Activated T-helper 2 cell treated with anti-CD3 and anti-CD28 coated beads, Interferon-gamma antibody, Interleukin-2, Interleukin-4, amounts not matched to agents 10 μg/mL and 5 μg/mL and 100 μg/mL, durations not matched to agents 14 hours and 24 hours and 36 hours (primary cell): Measurements from ENCODE around the gene CHD8. TPM values are rescaled to one million over a fixed set of nuclear protein-coding genes. Genes with fewer than 3 reads are reported as not detected.
"Not testable (repeated sequence)": the region's sequence is repeated elsewhere in the genome, so short reads cannot be mapped to it uniquely, and the experiment has no call there.

Experiments
- DNase-seq: peaks from one replicate; pipeline ENCODE4 v3.0.0; 2021; ENCODE audit warnings: low spot score
- H3K27ac Mint-ChIP-seq: one replicate; pipeline ENCODE4 v1.8.0; 2021; ENCODE audit warnings: mixed read lengths
- H3K27me3 Mint-ChIP-seq: one replicate; pipeline ENCODE4 v1.8.0; 2021; ENCODE audit warnings: low read depth, mixed read lengths
- H3K36me3 Mint-ChIP-seq: one replicate; pipeline ENCODE4 v1.8.0; 2021; ENCODE audit warnings: low read depth, mixed read lengths
- H3K4me1 Mint-ChIP-seq: one replicate; pipeline ENCODE4 v1.8.0; 2021; ENCODE audit warnings: low read depth, mixed read lengths
- H3K4me3 Mint-ChIP-seq: one replicate; pipeline ENCODE4 v1.8.0; 2021; ENCODE audit warnings: low read depth, mild to moderate bottlenecking, moderate library complexity, mixed read lengths
- H3K9me3 Mint-ChIP-seq: one replicate; pipeline ENCODE4 v1.8.0; 2021; ENCODE audit warnings: mixed read lengths
- intact Hi-C: fragments of 100-400 bp; cut with micrococcal nuclease; formaldehyde crosslinking; loops from one replicate; pipeline ENCODE4 v1.15.1; 2023
- total RNA-seq: library from RNA; stranded (reverse); gene quantifications from 2 replicates; pipeline ENCODE4 v1.2.3, GENCODE V29; 2022

Gene CHD8
- total RNA-seq, 1 donor from 2014 or later: 120 TPM

GRCh38 chr14:21382886-21383847 is 72.8 kb downstream of the CHD8 start:
- peak; percentile 49 for DNase-seq
- Mint-ChIP-seq H3K27ac (peak overlapping the region; percentile 98), H3K9me3 (no peaks in the 10 kb centered on the region), H3K4me3 (peak overlapping the region; percentile 96), H3K36me3 (peaks cover 51% of the 10 kb centered on the region), H3K4me1 (peaks cover 29% of the 10 kb centered on the region), H3K27me3 (no peaks in the 10 kb centered on the region)
- intact Hi-C loops: loop anchor here (1.0 kb wide), 1 partner anchor 119 kb away; no protein-coding TSS in a partner anchor

- Mint-ChIP-seq H3K4me1 (peaks cover 29% of the 10 kb centered on the region), H3K9me3 (no peaks in the 10 kb centered on the region), H3K36me3 (peaks cover 52% of the 10 kb centered on the region), H3K27ac (peak overlapping the region; percentile 85), H3K27me3 (no peaks in the 10 kb centered on the region), H3K4me3 (peak overlapping the region; percentile 96)
- intact Hi-C loops: no loop called here
- DNase-seq: no peak
Observed at GRCh38 chr14:21382095-21382494, 73.8 kb downstream of the CHD8 start.

- no peak for DNase-seq
- intact Hi-C loops: no loop called here
- Mint-ChIP-seq H3K4me1 (peaks cover 22% of the 10 kb centered on the region), H3K36me3 (peaks cover 54% of the 10 kb centered on the region), H3K9me3 (no peaks in the 10 kb centered on the region), H3K27me3 (no peaks in the 10 kb centered on the region), H3K27ac (no peak overlapping the region), H3K4me3 (no peak overlapping the region)
Observed at GRCh38 chr14:21379338-21379737, 76.6 kb downstream of the CHD8 start.

GRCh38 chr14:21373980-21374379 is 81.9 kb downstream of the CHD8 start:
- H3K4me1 Mint-ChIP-seq: peaks cover 6% of the 10 kb centered on the region
- peaks cover 69% of the 10 kb centered on the region for H3K36me3 Mint-ChIP-seq
- intact Hi-C loops: no loop called here
- no peaks in the 10 kb centered on the region for H3K27me3 Mint-ChIP-seq
- no peak overlapping the region for H3K27ac Mint-ChIP-seq
- no peak overlapping the region for H3K4me3 Mint-ChIP-seq
- no peak for DNase-seq
- no peaks in the 10 kb centered on the region for H3K9me3 Mint-ChIP-seq

- H3K9me3 Mint-ChIP-seq, H3K27ac Mint-ChIP-seq, DNase-seq, H3K27me3 Mint-ChIP-seq, H3K4me1 Mint-ChIP-seq, H3K4me3 Mint-ChIP-seq, intact Hi-C loops: not testable (repeated sequence)
- peaks cover 72% of the 10 kb centered on the region for H3K36me3 Mint-ChIP-seq
Observed at GRCh38 chr14:21372814-21373213, 83.1 kb downstream of the CHD8 start.

GRCh38 chr14:21369949-21370679 is 85.8 kb downstream of the CHD8 start:
- H3K36me3 Mint-ChIP-seq: peaks cover 84% of the 10 kb centered on the region
- DNase-seq: no peak
- intact Hi-C loops: loop anchor here (10.0 kb wide), 1 partner anchor 45 kb away; no protein-coding TSS in a partner anchor
- H3K4me1 Mint-ChIP-seq: peaks cover 9% of the 10 kb centered on the region
- H3K4me3 Mint-ChIP-seq: no peak overlapping the region
- H3K27me3 Mint-ChIP-seq: no peaks in the 10 kb centered on the region
- H3K27ac Mint-ChIP-seq: no peak overlapping the region
- H3K9me3 Mint-ChIP-seq: no peaks in the 10 kb centered on the region

GRCh38 chr14:21367582-21368144 is 88.3 kb downstream of the CHD8 start:
- no peaks in the 10 kb centered on the region for H3K27me3 Mint-ChIP-seq
- no peak overlapping the region for H3K27ac Mint-ChIP-seq
- DNase-seq: no peak
- peaks cover 97% of the 10 kb centered on the region for H3K36me3 Mint-ChIP-seq
- H3K4me3 Mint-ChIP-seq: no peak overlapping the region
- intact Hi-C loops: loop anchor here (10.0 kb wide), 1 partner anchor 47 kb away; no protein-coding TSS in a partner anchor
- H3K9me3 Mint-ChIP-seq: no peaks in the 10 kb centered on the region
- peaks cover 9% of the 10 kb centered on the region for H3K4me1 Mint-ChIP-seq

- intact Hi-C loops: no loop called here
- no peak for DNase-seq
- Mint-ChIP-seq H3K4me3 (no peak overlapping the region), H3K27ac (no peak overlapping the region), H3K9me3 (no peaks in the 10 kb centered on the region), H3K36me3 (peaks cover 91% of the 10 kb centered on the region), H3K27me3 (no peaks in the 10 kb centered on the region), H3K4me1 (peaks cover 1% of the 10 kb centered on the region)
Observed at GRCh38 chr14:21356511-21356910, 99.4 kb downstream of the CHD8 start.

GRCh38 chr14:21352587-21352986 is 103.3 kb downstream of the CHD8 start:
- no peak overlapping the region for H3K27ac Mint-ChIP-seq
- H3K4me3 Mint-ChIP-seq: no peak overlapping the region
- peaks cover 66% of the 10 kb centered on the region for H3K36me3 Mint-ChIP-seq
- peaks cover 1% of the 10 kb centered on the region for H3K4me1 Mint-ChIP-seq
- no peak for DNase-seq
- intact Hi-C loops: no loop called here
- no peaks in the 10 kb centered on the region for H3K9me3 Mint-ChIP-seq
- no peaks in the 10 kb centered on the region for H3K27me3 Mint-ChIP-seq

- no peak overlapping the region for H3K4me3 Mint-ChIP-seq
- intact Hi-C loops: no loop called here
Observed at GRCh38 chr14:21350539-21350938, 105.4 kb downstream of the CHD8 start.

GRCh38 chr14:21347201-21347600 is 108.7 kb downstream of the CHD8 start:
- peaks cover 17% of the 10 kb centered on the region for H3K36me3 Mint-ChIP-seq
- H3K27ac Mint-ChIP-seq: no peak overlapping the region
- H3K4me3 Mint-ChIP-seq: no peak overlapping the region
- no peaks in the 10 kb centered on the region for H3K9me3 Mint-ChIP-seq
- peaks cover 6% of the 10 kb centered on the region for H3K4me1 Mint-ChIP-seq
- DNase-seq: no peak
- peaks cover 1% of the 10 kb centered on the region for H3K27me3 Mint-ChIP-seq
- intact Hi-C loops: no loop called here

More at GRCh38 chr14:21350539-21350938, 105.4 kb downstream of the CHD8 start:
- H3K4me1 Mint-ChIP-seq: peaks cover 4% of the 10 kb centered on the region
- no peaks in the 10 kb centered on the region for H3K9me3 Mint-ChIP-seq
- no peak overlapping the region for H3K27ac Mint-ChIP-seq
- peaks cover 48% of the 10 kb centered on the region for H3K36me3 Mint-ChIP-seq
- H3K27me3 Mint-ChIP-seq: peaks cover 1% of the 10 kb centered on the region
- DNase-seq: no peak

- peaks cover 12% of the 10 kb centered on the region for H3K36me3 Mint-ChIP-seq
- H3K9me3 Mint-ChIP-seq: no peaks in the 10 kb centered on the region
- H3K4me1 Mint-ChIP-seq: peaks cover 6% of the 10 kb centered on the region
- peaks cover 1% of the 10 kb centered on the region for H3K27me3 Mint-ChIP-seq
- H3K4me3 Mint-ChIP-seq: no peak overlapping the region
- DNase-seq: no peak
- no peak overlapping the region for H3K27ac Mint-ChIP-seq
- intact Hi-C loops: no loop called here
Observed at GRCh38 chr14:21346532-21347135, 109.3 kb downstream of the CHD8 start.
